ENCODE results near the gene AADACL2.

DNA sequence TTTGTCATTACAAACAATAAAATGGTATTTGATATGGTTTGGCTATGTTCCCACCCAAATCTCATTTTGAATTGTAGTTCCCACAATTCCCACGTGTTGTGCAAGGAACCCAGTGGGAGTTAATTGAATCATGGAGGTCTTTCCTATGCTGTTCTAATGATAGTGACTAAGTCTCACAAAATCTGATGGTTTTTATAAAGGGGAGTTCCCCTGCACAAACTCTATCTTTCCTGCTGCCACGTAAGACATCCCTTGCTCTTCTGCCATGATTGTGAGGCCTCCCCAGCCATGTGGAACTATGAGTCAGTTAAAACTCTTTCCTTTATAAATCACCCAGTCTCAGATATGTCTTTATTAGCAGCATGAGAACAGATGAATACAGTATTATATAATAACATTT lies 64.7 kb downstream of the AADACL2 start:
- TF ChIP-seq RFX5 (IDR thresholded peaks at IDR 0.05; ENCODE audit: low read depth, low read length) (no peak), RAD21 (IDR thresholded peaks at IDR 0.05; ENCODE audit: low read length) (no peak), ELK1 (IDR thresholded peaks at IDR 0.05; ENCODE audit: borderline replicate concordance, low read depth, low read length) (no peak), POLR2A (IDR thresholded peaks at IDR 0.05; ENCODE audit: low read depth, low read length) (no peak), MXI1 (IDR thresholded peaks at IDR 0.05; ENCODE audit: borderline replicate concordance, low read depth, low read length) (no peak), SMC3 (IDR thresholded peaks at IDR 0.05; ENCODE audit: low read depth, low read length) (no peak), FOS (IDR thresholded peaks at IDR 0.05; ENCODE audit: low read depth, low read length) (no peak), CEBPB (IDR thresholded peaks at IDR 0.05; ENCODE audit: low read depth, low read length) (no peak), MAZ (IDR thresholded peaks at IDR 0.05; ENCODE audit: borderline replicate concordance, low read depth, low read length) (no peak), NFE2L2 (IDR thresholded peaks at IDR 0.05; ENCODE audit: low read depth, low read length) (no peak)
- TF ChIP-seq, protein P1, sequence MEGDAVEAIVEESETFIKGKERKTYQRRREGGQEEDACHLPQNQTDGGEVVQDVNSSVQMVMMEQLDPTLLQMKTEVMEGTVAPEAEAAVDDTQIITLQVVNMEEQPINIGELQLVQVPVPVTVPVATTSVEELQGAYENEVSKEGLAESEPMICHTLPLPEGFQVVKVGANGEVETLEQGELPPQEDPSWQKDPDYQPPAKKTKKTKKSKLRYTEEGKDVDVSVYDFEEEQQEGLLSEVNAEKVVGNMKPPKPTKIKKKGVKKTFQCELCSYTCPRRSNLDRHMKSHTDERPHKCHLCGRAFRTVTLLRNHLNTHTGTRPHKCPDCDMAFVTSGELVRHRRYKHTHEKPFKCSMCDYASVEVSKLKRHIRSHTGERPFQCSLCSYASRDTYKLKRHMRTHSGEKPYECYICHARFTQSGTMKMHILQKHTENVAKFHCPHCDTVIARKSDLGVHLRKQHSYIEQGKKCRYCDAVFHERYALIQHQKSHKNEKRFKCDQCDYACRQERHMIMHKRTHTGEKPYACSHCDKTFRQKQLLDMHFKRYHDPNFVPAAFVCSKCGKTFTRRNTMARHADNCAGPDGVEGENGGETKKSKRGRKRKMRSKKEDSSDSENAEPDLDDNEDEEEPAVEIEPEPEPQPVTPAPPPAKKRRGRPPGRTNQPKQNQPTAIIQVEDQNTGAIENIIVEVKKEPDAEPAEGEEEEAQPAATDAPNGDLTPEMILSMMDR (conservative IDR thresholded peaks at IDR 0.05; ENCODE audit: low read depth, low read length) = no peak
